Endothelial cell of umbilical vein (primary cell): ENCODE data around the gene BRSK1. TPM values are rescaled to one million over a fixed set of nuclear protein-coding genes. Genes with fewer than 3 reads are reported as not detected.

Experiments
- BruUV-seq: library from RNA; stranded (reverse); fragments of 400-500 nt; replicated peaks from 2 replicates; lab custom pipeline; 2021; lab: Mats Ljungman, UMichigan
- CTCF ChIA-PET: fragments of 300-600, 350-600 bp; sonication (Branson Sonifier 250); formaldehyde crosslinking; loops from one replicate; lab custom pipeline; 2021; ENCODE audit warnings: antibody characterized with exemption, inconsistent platforms; lab: Charles Lee
- POLR2A ChIA-PET: fragments of 300-600, 350-600 bp; sonication (Branson Sonifier 250); formaldehyde crosslinking; loops from one replicate; lab custom pipeline; 2021; ENCODE audit warnings: antibody characterized with exemption, inconsistent platforms; lab: Charles Lee
- DNase-seq: peaks from one replicate; pipeline ENCODE4 v3.0.0-alpha.2; 2011; ENCODE audit warnings: low read depth, low spot score
- FAIRE-seq: peaks from 2 replicates; lab custom pipeline; 2011; peaks lifted over from hg19 to GRCh38; lab: Jason Lieb, UNC
- H2AFZ ChIP-seq: 2 replicates; pipeline ENCODE4 v1.6.0; 2012; ENCODE audit warnings: low read depth, low read length, control low read depth, inconsistent platforms
- H3K27ac ChIP-seq: 2 replicates; pipeline ENCODE4 v1.5.1; 2011; ENCODE audit warnings: low read depth, mild to moderate bottlenecking, control low read depth, low read length, moderate library complexity; ENCODE audit not compliant: insufficient read depth
- H3K27me3 ChIP-seq, 2 experiments: 2 replicates each; pipeline versions ENCODE4 v1.6.0 to v1.6.1; 2011; ENCODE audit warnings: low read length in 2 of 2, mixed read lengths in 1 of 2; ENCODE audit not compliant: control insufficient read depth in 2 of 2, insufficient read depth in 2 of 2
- H3K36me3 ChIP-seq, 2 experiments: 2 replicates in 1 of 2; 3 replicates in 1 of 2; pipeline ENCODE4 v1.5.1; 2011; ENCODE audit warnings: low read length in 2 of 2, mild to moderate bottlenecking in 1 of 2, moderate library complexity in 1 of 2; ENCODE audit not compliant: control insufficient read depth in 2 of 2, insufficient read depth in 2 of 2; ENCODE audit errors: extremely low read depth in 1 of 2
- H3K4me1 ChIP-seq: 3 replicates; pipeline ENCODE4 v1.5.1; 2011; ENCODE audit warnings: mild to moderate bottlenecking, low read length; ENCODE audit not compliant: control insufficient read depth, insufficient read depth; ENCODE audit errors: extremely low read depth
- H3K4me2 ChIP-seq: 2 replicates; pipeline ENCODE4 v1.6.1; 2011; ENCODE audit warnings: low read length, control low read depth, mixed read lengths; ENCODE audit not compliant: insufficient read depth
- H3K4me3 ChIP-seq, 3 experiments: fragments of 200-600 bp in 1 of 3; sonication (generic), shearing (Covaris generic) in 1 of 3; replicated peaks in 1 of 3; 2 replicates each; pipeline ENCODE4 v1.5.1; 2011 to 2016; ENCODE audit warnings: control low read depth in 3 of 3, low read length in 3 of 3, mild to moderate bottlenecking in 2 of 3, inconsistent platforms in 1 of 3, low read depth in 1 of 3, moderate library complexity in 1 of 3; ENCODE audit not compliant: insufficient read depth in 1 of 3
- H3K79me2 ChIP-seq: 2 replicates; pipeline ENCODE4 v1.6.0; 2012; ENCODE audit warnings: low read length, inconsistent platforms; ENCODE audit not compliant: control insufficient read depth, insufficient read depth
- H3K9ac ChIP-seq: replicated peaks from 2 replicates; pipeline ENCODE3; 2011; ENCODE audit warnings: low read length, control low read depth; ENCODE audit not compliant: insufficient read depth; ENCODE audit errors: extremely low read depth
- H3K9me1 ChIP-seq: replicated peaks from 3 replicates; pipeline ENCODE4 v1.6.0; 2011; ENCODE audit warnings: mild to moderate bottlenecking, low read length; ENCODE audit not compliant: control insufficient read depth, insufficient read depth; ENCODE audit errors: extremely low read depth
- H3K9me3 ChIP-seq: replicated peaks from 2 replicates; pipeline ENCODE4 v1.5.1; 2012; ENCODE audit warnings: low read length, inconsistent platforms; ENCODE audit not compliant: control insufficient read depth, insufficient read depth
- H4K20me1 ChIP-seq: replicated peaks from 2 replicates; pipeline ENCODE3; 2011; ENCODE audit warnings: mild to moderate bottlenecking, low read length; ENCODE audit not compliant: control insufficient read depth, insufficient read depth; ENCODE audit errors: extremely low read depth
- CTCF ChIP-seq, 2 donors: IDR thresholded peaks; 1 replicate in 1 of 2; 2 replicates in 1 of 2; pipeline ENCODE4 v1.5.1; 2011; ENCODE audit warnings: low read length in 2 of 2, mild to moderate bottlenecking in 2 of 2, moderate library complexity in 2 of 2, control low read depth in 1 of 2, inconsistent platforms in 1 of 2, low read depth in 1 of 2; ENCODE audit not compliant: insufficient read depth in 1 of 2; ENCODE audit errors: extremely low read depth in 1 of 2
- EZH2 ChIP-seq: IDR thresholded peaks from 2 replicates; pipeline ENCODE4 v1.6.1; 2012; ENCODE audit warnings: borderline replicate concordance, low read depth, mild to moderate bottlenecking, moderate library complexity, low read length, inconsistent platforms; ENCODE audit not compliant: severe bottlenecking
- FOS ChIP-seq: IDR thresholded peaks from 2 replicates; pipeline ENCODE4 v1.6.1; 2011; ENCODE audit warnings: mild to moderate bottlenecking, low read length, moderate library complexity, borderline replicate concordance; ENCODE audit not compliant: insufficient read depth
- GATA2 ChIP-seq: IDR thresholded peaks from 2 replicates; pipeline ENCODE4 v1.7.0; 2011; ENCODE audit warnings: low read depth, mild to moderate bottlenecking, moderate library complexity, mixed read lengths, low read length; ENCODE audit not compliant: insufficient read length, insufficient read depth
- JUN ChIP-seq: IDR thresholded peaks from 2 replicates; pipeline ENCODE4 v1.6.1; 2011; ENCODE audit warnings: borderline replicate concordance, low read depth; ENCODE audit not compliant: insufficient read length, insufficient read depth
- MAX ChIP-seq: IDR thresholded peaks from 2 replicates; pipeline ENCODE4 v1.6.1; 2011; ENCODE audit not compliant: insufficient read depth, insufficient read length
- MYC ChIP-seq: IDR thresholded peaks from one replicate; pipeline ENCODE4 v1.6.1; 2011; ENCODE audit warnings: mild to moderate bottlenecking, low read depth, low read length
- POLR2A ChIP-seq: IDR thresholded peaks from 2 replicates; pipeline ENCODE4 v1.6.1; 2012; ENCODE audit warnings: low read depth, mild to moderate bottlenecking, control low read depth, low read length
- POLR2AphosphoS5 ChIP-seq: IDR thresholded peaks from 2 replicates; pipeline ENCODE4 v1.6.1; 2012; ENCODE audit warnings: low read depth, mild to moderate bottlenecking, control low read depth, low read length, moderate library complexity; ENCODE audit not compliant: insufficient read depth
- dilution Hi-C: fragments of 300-500 bp; cut with MboI; formaldehyde crosslinking; loops from one replicate; pipeline ENCODE4 v1.15.0; 2019; ENCODE audit warnings: low sequenced_read_pairs; ENCODE audit not compliant: extremely low pct_ligation_motif_present
- intact Hi-C: fragments of 100-400 bp; cut with micrococcal nuclease; formaldehyde crosslinking; loops from one replicate; pipeline ENCODE4 v1.10.0; 2022
- polyA plus RNA-seq, 4 experiments: library from polyadenylated mRNA; depleted of rRNA in 3 of 4; stranded (reverse) in 3 of 4; unstranded in 1 of 4; fragments of >200 nt; gene quantifications; 2 replicates each; pipeline versions ENCODE4 v1.2.1 to v1.2.3, GENCODE V29; 2011 to 2012; ENCODE audit warnings: missing spikeins in 1 of 4
- total RNA-seq: library from RNA; stranded (reverse); gene quantifications from 2 replicates; pipeline ENCODE4 v1.2.3, GENCODE V29; 2021

The BRSK1 gene
- total and polyA plus RNA-seq, 2 donors (not counting 3 experiments of a cell fraction or from before 2014, with no cell fraction given) = 0.33 to 0.44 TPM

GRCh38 chr19:55275851-55276719, 7.7 kb upstream of the BRSK1 start:
- CTCF ChIA-PET = interaction anchor here (0.7 to 1.0 kb wide), 3 partner anchors 25 to 279 kb away, joined by 3 to 4 read pairs (median 3); no protein-coding TSS in a partner anchor
- POLR2A ChIA-PET = no interaction called here
- no TSS peak for BruUV-seq

More at GRCh38 chr19:55275851-55276719, 7.7 kb upstream of the BRSK1 start:
- Histone ChIP-seq H2AFZ (no peak overlapping the region), H3K9me1 (no peaks in the 10 kb centered on the region), H3K4me3 (no peak overlapping the region), H3K4me1 (peaks cover 3% of the 10 kb centered on the region), H3K79me2 (no peaks in the 10 kb centered on the region), H3K27me3 (no peaks in the 10 kb centered on the region), H4K20me1 (no peaks in the 10 kb centered on the region), H3K4me2 (no peak overlapping the region), H3K36me3 (peaks cover 0 to 6% of the 10 kb centered on the region in 2 experiments), H3K9me3 (no peaks in the 10 kb centered on the region), H3K27ac (no peak overlapping the region), H3K9ac (no peak overlapping the region)
- intact Hi-C loops = no loop called here
- dilution Hi-C loops = no loop called here
- DNase-seq (no peak), FAIRE-seq (no peak)
- no peak for TF ChIP-seq POLR2AphosphoS5
- TF ChIP-seq FOS = no peak
- TF ChIP-seq MAX = no peak
- no peak for TF ChIP-seq JUN
- TF ChIP-seq GATA2 = no peak
- TF ChIP-seq MYC = no peak
- TF ChIP-seq POLR2A = no peak
- no peak for TF ChIP-seq EZH2
- no peak for TF ChIP-seq CTCF (IDR thresholded peaks at IDR 0.05; ENCODE audit: extremely low read depth in 1 of 2, insufficient read depth in 1 of 2, low read depth in 1 of 2, low read length in 2 of 2)
